Suprapubic skin (tissue), 4 donors: ENCODE measurements around the gene SCAPER.
"Not testable (repeated sequence)": the region's sequence is repeated elsewhere in the genome, so short reads cannot be mapped to it uniquely, and the experiment has no call there.

Source experiments
- EP300 ChIP-seq: sonication (generic); formaldehyde crosslinking; IDR thresholded peaks from one replicate; pipeline ENCODE4 v1.6.1; 2017; ENCODE audit warnings: antibody characterized with exemption
- POLR2A ChIP-seq, 2 donors: fragments of 450-650 bp; IDR thresholded peaks; one replicate each; pipeline ENCODE4 v1.6.1; 2017; ENCODE audit warnings: antibody characterized with exemption in 2 of 2, mild to moderate bottlenecking in 2 of 2, moderate library complexity in 2 of 2
- POLR2AphosphoS5 ChIP-seq, 3 donors: sonication (generic); formaldehyde crosslinking; IDR thresholded peaks; one replicate each; pipeline ENCODE4 v1.6.1; 2017; ENCODE audit warnings: antibody characterized with exemption in 3 of 3
- TF ChIP-seq, protein P1 (sequence below), 2 donors: fragments of 200-600 bp in 1 of 2; fragments of 450-650 bp in 1 of 2; sonication (generic) in 1 of 2; IDR thresholded peaks; one replicate each; pipeline ENCODE4 v1.5.1; 2016 to 2019; ENCODE audit warnings: antibody characterized with exemption in 2 of 2, mild to moderate bottlenecking in 1 of 2, moderate library complexity in 1 of 2

DNA sequence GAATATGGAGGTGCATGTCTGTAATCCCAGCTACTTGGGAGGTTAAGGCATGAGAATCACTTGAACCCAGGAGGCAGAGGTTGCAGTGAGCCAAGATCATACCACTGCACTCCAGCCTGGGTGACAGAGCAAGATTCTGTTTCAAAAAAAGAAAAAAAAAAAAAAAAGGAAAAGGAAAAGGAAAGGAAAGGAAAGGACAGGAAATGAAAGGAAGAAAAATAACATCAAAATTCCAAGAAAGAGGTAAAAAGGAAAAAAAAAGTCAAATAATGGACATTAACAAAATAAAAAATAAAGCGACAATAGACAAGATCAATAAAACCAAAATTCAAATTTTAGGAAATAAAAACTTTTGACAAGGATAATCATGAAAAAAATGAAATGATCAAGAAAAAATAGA, 212.6 kb downstream of the SCAPER start:
- TF ChIP-seq, protein P1, sequence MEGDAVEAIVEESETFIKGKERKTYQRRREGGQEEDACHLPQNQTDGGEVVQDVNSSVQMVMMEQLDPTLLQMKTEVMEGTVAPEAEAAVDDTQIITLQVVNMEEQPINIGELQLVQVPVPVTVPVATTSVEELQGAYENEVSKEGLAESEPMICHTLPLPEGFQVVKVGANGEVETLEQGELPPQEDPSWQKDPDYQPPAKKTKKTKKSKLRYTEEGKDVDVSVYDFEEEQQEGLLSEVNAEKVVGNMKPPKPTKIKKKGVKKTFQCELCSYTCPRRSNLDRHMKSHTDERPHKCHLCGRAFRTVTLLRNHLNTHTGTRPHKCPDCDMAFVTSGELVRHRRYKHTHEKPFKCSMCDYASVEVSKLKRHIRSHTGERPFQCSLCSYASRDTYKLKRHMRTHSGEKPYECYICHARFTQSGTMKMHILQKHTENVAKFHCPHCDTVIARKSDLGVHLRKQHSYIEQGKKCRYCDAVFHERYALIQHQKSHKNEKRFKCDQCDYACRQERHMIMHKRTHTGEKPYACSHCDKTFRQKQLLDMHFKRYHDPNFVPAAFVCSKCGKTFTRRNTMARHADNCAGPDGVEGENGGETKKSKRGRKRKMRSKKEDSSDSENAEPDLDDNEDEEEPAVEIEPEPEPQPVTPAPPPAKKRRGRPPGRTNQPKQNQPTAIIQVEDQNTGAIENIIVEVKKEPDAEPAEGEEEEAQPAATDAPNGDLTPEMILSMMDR (IDR thresholded peaks at IDR 0.05): not testable (repeated sequence)
- not testable (repeated sequence) for TF ChIP-seq POLR2AphosphoS5 (IDR thresholded peaks at IDR 0.05); POLR2A (IDR thresholded peaks at IDR 0.05); EP300
